ENCODE results near the gene DLEC1. TPM values are rescaled to one million over a fixed set of nuclear protein-coding genes. Genes with fewer than 3 reads are reported as not detected.

DLEC1 gene
- total and polyA plus RNA-seq, 2 of the 4 experiments (the other 2 are of a cell fraction) = 0.03 TPM; not detected in 1

DNA sequence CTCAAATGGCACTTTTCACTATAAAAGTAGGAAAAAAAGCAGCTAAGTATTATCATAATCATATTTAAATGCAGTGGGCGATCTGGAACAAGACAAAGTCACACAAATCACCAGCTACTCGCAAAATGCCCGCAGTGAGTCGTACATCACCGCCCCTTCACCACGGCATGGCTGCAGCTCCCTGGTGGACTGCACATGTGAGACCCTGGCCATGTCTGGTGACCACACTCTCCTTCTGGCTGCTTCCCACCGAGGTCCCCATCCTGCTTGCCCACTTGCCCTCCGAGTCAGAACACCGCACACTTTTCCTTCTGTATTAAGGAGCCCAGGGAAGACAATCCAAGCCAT lies 59.3 kb downstream of the DLEC1 start:
- WGBS, 2 experiments (ENCODE audit: extremely low coverage in 2 of 2, insufficient read length in 1 of 2) = 85% methylated on average over 5 of the region's 9 CpGs; no CpG with 5 or more reads in 1 of the 2 experiments
- dilution Hi-C loops (cut with HindIII; ENCODE audit: low sequenced_read_pairs, unreplicated experiment) = no loop called here

More for the DNA sequence above, 59.3 kb downstream of the DLEC1 start:
- intact Hi-C loops (cut with micrococcal nuclease) = no loop called here
- Histone ChIP-seq H4K5ac (ENCODE audit: low read depth, low read length) (no peak overlapping the region), H2AK9ac (replicated peaks; ENCODE audit: low read depth, low read length, poor library complexity) (no peak overlapping the region), H4K8ac (ENCODE audit: low read depth in 2 of 2, low read length in 2 of 2) (no peak overlapping the region), H4K20me1 (ENCODE audit: insufficient read depth, low read length) (no peaks in the 10 kb centered on the region; the same call in 1 of the 2 replicates), H3K18ac (ENCODE audit: low read depth, low read length) (no peak overlapping the region), H3K4me3 (ENCODE audit: insufficient read depth, low read depth, low read length) (no peak overlapping the region), H3K36me3 (ENCODE audit: control insufficient read depth, insufficient read depth, low read length) (no peaks in the 10 kb centered on the region), H3K9ac (ENCODE audit: low read depth, low read length) (no peak overlapping the region), H2AK5ac (ENCODE audit: low read depth, low read length) (no peak overlapping the region), H2BK5ac (ENCODE audit: low read depth, low read length, poor library complexity, severe bottlenecking) (no peak overlapping the region), H2AFZ (replicated peaks; ENCODE audit: low read length, poor library complexity) (no peak overlapping the region), H2BK120ac (ENCODE audit: low read depth, low read length) (no peak overlapping the region), H2BK20ac (ENCODE audit: low read depth, low read length) (no peak overlapping the region), H3K9me3 (ENCODE audit: control insufficient read depth, insufficient read depth, low read length) (no peaks in the 10 kb centered on the region), H3K9me1 (ENCODE audit: insufficient read depth, low read length) (no peaks in the 10 kb centered on the region), H3K56ac (ENCODE audit: extremely low read depth, insufficient read depth, low read length) (no peak overlapping the region), H3K23ac (ENCODE audit: low read depth, low read length) (no peak overlapping the region), H3K14ac (replicated peaks; ENCODE audit: low read depth, low read length) (no peak overlapping the region), H2BK15ac (ENCODE audit: low read depth, low read length) (no peak overlapping the region), H3K4me2 (ENCODE audit: low read depth, low read length) (no peak overlapping the region), H3K27ac (ENCODE audit: insufficient read depth, low read length) (no peak overlapping the region), H4K91ac (ENCODE audit: insufficient read depth, low read depth, low read length) (no peak overlapping the region), H3K79me1 (ENCODE audit: low read depth in 1 of 2, low read length in 2 of 2) (no peaks in the 10 kb centered on the region), H3K4me1 (ENCODE audit: control insufficient read depth, insufficient read depth, low read length) (no peaks in the 10 kb centered on the region), H3K27me3 (ENCODE audit: control insufficient read depth, insufficient read depth, low read length) (peaks cover 65% of the 10 kb centered on the region), H3K4ac (ENCODE audit: low read depth, low read length) (no peak overlapping the region)
- ATAC-seq (ENCODE audit: low read depth) (no peak), DNase-seq (no peak)
- in situ Hi-C loops (cut with MboI; ENCODE audit: low sequenced_read_pairs) = no loop called here
- CTCF ChIA-PET = no interaction called here
- POLR2A ChIA-PET (ENCODE audit: unreplicated experiment) = no interaction called here
- BruUV-seq (replicated peaks) = no TSS peak
- TF ChIP-seq CHD1 (IDR thresholded peaks at IDR 0.05; ENCODE audit: low read depth, low read length) = no peak
- TF ChIP-seq RAD21 (IDR thresholded peaks at IDR 0.05; ENCODE audit: low read length) = no peak
- no peak for TF ChIP-seq RCOR1 (IDR thresholded peaks at IDR 0.05; ENCODE audit: insufficient replicate concordance, low read length)
- TF ChIP-seq, protein P1, sequence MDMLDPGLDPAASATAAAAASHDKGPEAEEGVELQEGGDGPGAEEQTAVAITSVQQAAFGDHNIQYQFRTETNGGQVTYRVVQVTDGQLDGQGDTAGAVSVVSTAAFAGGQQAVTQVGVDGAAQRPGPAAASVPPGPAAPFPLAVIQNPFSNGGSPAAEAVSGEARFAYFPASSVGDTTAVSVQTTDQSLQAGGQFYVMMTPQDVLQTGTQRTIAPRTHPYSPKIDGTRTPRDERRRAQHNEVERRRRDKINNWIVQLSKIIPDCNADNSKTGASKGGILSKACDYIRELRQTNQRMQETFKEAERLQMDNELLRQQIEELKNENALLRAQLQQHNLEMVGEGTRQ (IDR thresholded peaks at IDR 0.05; ENCODE audit: low read depth, low read length) = no peak
- no peak for TF ChIP-seq MAZ (IDR thresholded peaks at IDR 0.05; ENCODE audit: borderline replicate concordance, low read depth, low read length)
- no peak for TF ChIP-seq SMC3 (IDR thresholded peaks at IDR 0.05; ENCODE audit: low read depth, low read length)
- no peak for TF ChIP-seq BHLHE40 (IDR thresholded peaks at IDR 0.05; ENCODE audit: low read depth, low read length)
- TF ChIP-seq MXI1 (IDR thresholded peaks at IDR 0.05; ENCODE audit: borderline replicate concordance, low read depth, low read length) = no peak
- no peak for TF ChIP-seq MAFK (IDR thresholded peaks at IDR 0.05; ENCODE audit: low read depth, low read length)
- TF ChIP-seq, protein P2, sequence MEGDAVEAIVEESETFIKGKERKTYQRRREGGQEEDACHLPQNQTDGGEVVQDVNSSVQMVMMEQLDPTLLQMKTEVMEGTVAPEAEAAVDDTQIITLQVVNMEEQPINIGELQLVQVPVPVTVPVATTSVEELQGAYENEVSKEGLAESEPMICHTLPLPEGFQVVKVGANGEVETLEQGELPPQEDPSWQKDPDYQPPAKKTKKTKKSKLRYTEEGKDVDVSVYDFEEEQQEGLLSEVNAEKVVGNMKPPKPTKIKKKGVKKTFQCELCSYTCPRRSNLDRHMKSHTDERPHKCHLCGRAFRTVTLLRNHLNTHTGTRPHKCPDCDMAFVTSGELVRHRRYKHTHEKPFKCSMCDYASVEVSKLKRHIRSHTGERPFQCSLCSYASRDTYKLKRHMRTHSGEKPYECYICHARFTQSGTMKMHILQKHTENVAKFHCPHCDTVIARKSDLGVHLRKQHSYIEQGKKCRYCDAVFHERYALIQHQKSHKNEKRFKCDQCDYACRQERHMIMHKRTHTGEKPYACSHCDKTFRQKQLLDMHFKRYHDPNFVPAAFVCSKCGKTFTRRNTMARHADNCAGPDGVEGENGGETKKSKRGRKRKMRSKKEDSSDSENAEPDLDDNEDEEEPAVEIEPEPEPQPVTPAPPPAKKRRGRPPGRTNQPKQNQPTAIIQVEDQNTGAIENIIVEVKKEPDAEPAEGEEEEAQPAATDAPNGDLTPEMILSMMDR (conservative IDR thresholded peaks at IDR 0.05; ENCODE audit: low read depth, low read length) = no peak
- TF ChIP-seq CEBPB (IDR thresholded peaks at IDR 0.05; ENCODE audit: low read depth, low read length) = no peak
- TF ChIP-seq NFE2L2 (IDR thresholded peaks at IDR 0.05; ENCODE audit: low read depth, low read length) = no peak
- TF ChIP-seq FOS (IDR thresholded peaks at IDR 0.05; ENCODE audit: low read depth, low read length) = no peak
- TF ChIP-seq, protein P3, sequence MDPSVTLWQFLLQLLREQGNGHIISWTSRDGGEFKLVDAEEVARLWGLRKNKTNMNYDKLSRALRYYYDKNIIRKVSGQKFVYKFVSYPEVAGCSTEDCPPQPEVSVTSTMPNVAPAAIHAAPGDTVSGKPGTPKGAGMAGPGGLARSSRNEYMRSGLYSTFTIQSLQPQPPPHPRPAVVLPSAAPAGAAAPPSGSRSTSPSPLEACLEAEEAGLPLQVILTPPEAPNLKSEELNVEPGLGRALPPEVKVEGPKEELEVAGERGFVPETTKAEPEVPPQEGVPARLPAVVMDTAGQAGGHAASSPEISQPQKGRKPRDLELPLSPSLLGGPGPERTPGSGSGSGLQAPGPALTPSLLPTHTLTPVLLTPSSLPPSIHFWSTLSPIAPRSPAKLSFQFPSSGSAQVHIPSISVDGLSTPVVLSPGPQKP (IDR thresholded peaks at IDR 0.05; ENCODE audit: borderline replicate concordance, low read depth, low read length) = no peak
- TF ChIP-seq POLR2A (IDR thresholded peaks at IDR 0.05; ENCODE audit: low read depth, low read length) = no peak
- TF ChIP-seq RFX5 (IDR thresholded peaks at IDR 0.05; ENCODE audit: low read depth, low read length) = no peak
